ENCODE data around the gene DIS3L2.
"Not testable (repeated sequence)": the region's sequence is repeated elsewhere in the genome, so short reads cannot be mapped to it uniquely, and the experiment has no call there.

DIS3L2 gene

GRCh38 chr2:232299084-232299483 is 337.6 kb downstream of the DIS3L2 start:
- no peak for DNase-seq (ENCODE audit: low spot score)

GRCh38 chr2:232299927-232300674 is 338.6 kb downstream of the DIS3L2 start:
- DNase-seq (ENCODE audit: low spot score), result no peak

- peak; percentile 36 for DNase-seq (ENCODE audit: low spot score)
Observed at GRCh38 chr2:232300894-232301387, 339.4 kb downstream of the DIS3L2 start.

- no peak for DNase-seq (ENCODE audit: low spot score)
Observed at GRCh38 chr2:232304236-232304635, 342.7 kb downstream of the DIS3L2 start.

GRCh38 chr2:232306741-232307305 is 345.3 kb downstream of the DIS3L2 start:
- DNase-seq (ENCODE audit: low spot score), result no peak

DNA sequence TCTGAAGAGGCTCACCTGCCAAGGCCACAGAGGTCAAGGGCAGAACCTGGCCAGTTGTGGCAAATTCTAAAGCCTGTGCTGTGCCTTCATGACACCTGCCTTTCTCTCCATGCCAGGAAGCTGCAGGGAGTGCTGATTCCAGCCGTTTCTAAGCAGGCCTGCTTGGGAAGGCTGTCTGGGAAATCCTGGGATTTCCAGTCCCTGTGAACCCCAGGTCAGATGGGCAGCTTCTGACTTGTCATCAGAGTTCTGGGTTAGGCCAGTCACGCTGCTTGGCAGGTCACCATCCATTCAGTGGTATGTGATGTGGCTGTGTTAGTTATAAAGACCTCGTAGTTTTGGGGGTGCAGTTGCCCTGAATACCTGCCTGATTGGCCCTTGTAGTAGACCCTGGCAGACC is 346.3 kb downstream of the DIS3L2 start:
- DNase-seq (ENCODE audit: low spot score), result no peak

- no peak for DNase-seq (ENCODE audit: low spot score)
Observed at GRCh38 chr2:232308986-232309385, 347.5 kb downstream of the DIS3L2 start.

DNA sequence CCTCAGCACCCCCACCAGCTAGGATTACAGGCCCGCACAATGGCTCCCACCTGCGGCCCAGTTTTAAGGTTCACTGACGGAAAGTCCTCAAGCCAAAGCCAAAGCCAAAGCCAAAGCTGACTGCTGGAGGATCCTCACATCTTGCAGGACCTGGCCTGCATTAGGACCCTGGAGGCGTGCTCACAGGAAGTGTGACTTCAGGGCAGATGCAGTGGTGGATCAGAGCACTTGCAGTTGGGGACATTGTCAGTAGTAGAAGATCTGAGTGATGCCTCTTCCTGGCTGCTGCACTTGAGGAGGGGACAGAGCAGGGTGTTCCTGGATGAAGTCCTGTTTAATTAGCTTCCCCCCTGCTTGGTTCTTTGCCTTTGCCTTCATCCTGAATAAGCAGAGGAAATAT is 348.1 kb downstream of the DIS3L2 start:
- no peak for DNase-seq (ENCODE audit: low spot score)

GRCh38 chr2:232310121-232310520 is 348.6 kb downstream of the DIS3L2 start:
- DNase-seq (ENCODE audit: low spot score), result no peak

DNA sequence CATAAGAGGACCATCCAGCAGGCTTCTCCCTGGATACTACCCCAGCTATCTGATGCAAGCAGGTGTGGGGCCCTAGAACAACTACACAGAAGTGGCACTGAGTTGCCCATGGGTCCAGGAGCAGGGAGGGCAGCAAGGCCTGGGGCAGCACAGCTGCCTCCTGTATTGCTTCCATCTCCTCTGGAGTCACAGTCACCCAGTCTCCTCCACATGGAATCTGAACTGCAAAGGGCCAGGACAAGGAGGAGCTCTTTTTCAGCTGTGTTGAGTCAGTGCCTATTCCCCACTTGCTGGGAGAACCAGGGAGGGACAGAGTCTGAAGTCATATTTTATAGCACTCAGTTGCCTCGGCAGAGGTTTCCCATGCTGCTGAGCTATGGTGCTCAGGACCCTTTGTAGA is 349.2 kb downstream of the DIS3L2 start:
- no peak for DNase-seq (ENCODE audit: low spot score)

GRCh38 chr2:232313645-232314044 is 352.1 kb downstream of the DIS3L2 start:
- DNase-seq (ENCODE audit: low spot score), result not testable (repeated sequence)

GRCh38 chr2:232315049-232315922 is 353.8 kb downstream of the DIS3L2 start:
- no peak for DNase-seq (ENCODE audit: low spot score)

GRCh38 chr2:232315923-232316299 is 354.4 kb downstream of the DIS3L2 start:
- DNase-seq (ENCODE audit: low spot score), result no peak

DNA sequence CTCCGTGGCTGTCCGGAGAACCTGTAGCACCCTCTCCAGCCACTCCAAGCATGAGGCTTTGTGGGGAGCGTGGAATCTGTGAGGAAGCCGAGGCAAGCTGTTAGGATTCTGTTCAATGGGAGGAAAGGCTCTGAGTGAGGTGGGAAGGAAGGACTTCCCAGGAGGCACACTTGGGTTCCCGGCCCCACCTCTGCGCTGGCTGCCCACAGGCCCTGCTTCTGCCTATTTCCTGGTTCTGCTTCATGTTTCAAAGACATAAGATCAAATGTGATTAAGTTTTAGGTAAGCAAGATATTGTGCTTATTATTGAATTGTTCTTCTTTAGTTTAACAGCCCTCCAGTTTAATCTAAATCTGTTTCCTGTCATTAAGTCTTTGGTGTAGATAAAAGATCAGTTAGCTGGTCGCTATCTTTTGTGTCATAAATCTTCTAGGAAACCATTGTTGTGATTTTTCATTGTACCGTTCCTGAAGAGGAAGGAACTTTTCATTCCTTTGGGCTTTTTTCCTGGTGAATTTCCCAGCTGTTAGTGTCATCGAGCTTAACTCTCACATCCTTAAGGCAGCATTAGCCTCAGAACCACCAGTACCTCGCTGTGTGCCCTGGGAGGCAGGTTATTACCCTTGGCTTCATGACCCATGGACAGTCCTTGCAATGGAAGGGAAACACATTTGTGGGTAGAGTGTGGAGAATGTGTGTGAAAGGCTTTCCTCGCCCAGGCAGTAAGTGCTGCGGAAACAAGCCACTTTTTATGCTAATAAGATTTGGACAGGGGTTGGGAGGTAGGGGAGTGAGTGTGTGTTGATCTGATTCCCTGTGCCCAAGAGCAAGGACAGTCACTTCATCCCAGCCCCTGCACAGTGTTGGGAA is 355.2 kb downstream of the DIS3L2 start:
- no peak for DNase-seq (ENCODE audit: low spot score)

DNA sequence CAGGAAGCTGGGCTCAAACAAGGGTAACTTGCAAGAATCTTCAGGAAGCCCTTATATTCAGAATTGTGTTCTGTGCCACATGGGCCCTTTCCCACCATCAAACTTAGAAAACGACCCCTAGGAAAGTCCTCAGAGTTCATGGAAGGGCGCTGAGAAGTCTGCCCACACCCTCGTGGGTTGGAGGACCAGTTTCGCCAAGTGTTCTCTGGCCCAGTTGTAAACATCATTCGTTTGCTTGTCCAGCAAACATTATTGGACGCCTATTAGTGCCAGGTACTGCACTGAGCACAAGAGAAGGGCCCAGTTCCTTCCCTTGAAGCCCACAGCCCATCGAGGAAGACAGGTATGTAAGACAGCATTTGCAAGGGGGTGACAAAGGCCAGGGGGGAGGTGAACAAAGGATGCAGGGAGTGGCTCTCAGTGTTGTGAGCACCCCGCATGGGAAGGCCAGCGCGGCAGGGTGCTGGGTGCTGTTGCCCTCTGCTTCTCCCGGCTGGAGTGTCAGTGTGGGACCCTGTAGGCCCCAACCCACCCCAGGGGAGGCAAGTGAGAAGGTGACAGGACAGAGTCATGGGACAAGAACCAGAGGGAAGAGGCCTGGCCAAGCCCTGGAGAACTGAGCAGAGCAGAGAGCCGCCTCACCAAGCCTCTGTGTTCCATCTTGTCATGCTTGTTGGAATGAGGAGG is 356.8 kb downstream of the DIS3L2 start:
- DNase-seq (ENCODE audit: low spot score), result no peak

DNA sequence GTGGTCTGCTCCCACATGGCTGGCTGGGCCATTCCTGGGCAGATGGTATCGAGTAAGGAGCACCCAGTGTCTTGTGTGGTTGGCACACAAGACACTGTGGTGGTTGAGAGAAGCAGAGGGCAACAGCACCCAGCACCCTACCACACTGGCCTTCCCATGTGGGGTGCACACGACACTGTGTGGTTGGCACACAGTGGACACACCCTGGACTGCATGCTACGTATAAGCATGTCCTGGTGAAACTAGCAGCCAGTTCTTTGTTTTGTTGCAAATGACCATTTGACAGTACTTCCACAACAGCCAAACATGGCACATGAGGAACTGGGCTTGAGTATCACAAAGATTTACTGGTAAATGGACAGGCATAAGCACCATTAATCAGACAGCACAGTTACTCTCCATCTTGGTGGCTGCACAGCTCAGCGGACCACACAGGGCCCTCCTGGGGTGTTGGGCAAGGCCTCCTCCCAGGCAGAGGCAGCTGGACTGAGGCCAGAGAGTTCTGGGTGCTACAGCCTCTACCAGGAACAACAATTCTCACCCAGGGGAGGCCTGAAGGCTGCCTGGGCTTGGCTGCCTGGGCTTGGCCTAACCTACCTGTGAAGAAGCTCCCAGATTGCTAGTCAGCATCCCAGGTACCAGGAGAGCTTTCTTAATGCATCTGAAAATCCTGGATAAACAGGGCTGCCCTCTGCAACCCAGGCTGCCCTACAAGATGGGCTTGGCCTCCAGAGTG is 357.7 kb downstream of the DIS3L2 start:
- DNase-seq (ENCODE audit: low spot score), result no peak

GRCh38 chr2:232319803-232320442 is 358.4 kb downstream of the DIS3L2 start:
- DNase-seq (ENCODE audit: low spot score), result no peak

DNA sequence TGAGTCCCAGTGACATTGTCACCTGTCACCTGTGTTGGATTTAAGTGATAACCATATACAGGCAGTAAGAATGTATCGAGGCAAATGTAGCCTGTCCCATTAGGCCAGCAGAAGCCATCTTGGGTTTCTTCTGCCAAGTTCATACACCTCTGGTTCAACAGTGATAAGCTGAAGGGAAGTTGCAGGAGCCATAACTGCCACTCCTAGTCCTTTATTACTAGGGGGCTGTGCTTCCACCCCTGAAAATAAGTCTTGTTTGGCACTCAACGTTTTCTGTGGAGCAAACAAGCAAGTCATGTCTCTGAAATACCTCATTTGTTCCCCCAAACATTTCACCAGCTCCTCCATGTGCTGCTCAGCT is 358.9 kb downstream of the DIS3L2 start:
- no peak for DNase-seq (ENCODE audit: low spot score)

GRCh38 chr2:232321156-232321816 is 359.8 kb downstream of the DIS3L2 start:
- no peak for DNase-seq (ENCODE audit: low spot score)

Measured in HuH-7 (cell line).